Measurements from ENCODE around the gene RSPH1. TPM values are rescaled to one million over a fixed set of nuclear protein-coding genes. Genes with fewer than 3 reads are reported as not detected.

RSPH1 gene
- total and polyA plus RNA-seq, 2 of the 8 experiments (the other 6 are each of a cell fraction or from before 2014, with no cell fraction given), result 0.24 TPM; not detected in 1

DNA sequence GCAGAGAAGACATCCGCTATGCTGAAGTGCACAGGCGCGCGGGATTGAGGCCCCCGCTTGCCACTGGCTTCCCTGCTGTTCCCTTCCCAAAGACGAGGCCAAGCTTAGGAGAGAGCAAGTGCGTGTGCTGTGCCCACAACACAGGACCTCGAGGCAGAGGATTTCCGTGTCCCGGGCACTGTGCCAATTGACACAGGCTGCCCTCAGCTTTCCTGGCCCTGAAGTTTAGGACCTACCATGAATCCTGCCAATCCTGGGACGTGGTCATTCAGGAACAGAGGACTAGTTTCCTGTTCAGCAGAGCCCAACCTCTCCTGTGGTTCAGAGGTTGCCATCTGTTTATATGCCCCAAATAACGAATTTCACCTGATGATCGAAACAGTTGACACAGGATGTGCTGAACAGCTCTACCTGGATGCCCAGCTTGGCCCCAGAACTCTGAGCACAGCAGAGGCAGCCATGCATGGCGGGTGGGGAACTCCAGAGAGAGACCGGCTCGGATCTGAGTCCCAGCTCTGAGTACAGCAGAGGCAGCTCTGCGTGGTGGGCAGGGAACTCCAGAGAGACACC, 39.7 kb upstream of the RSPH1 start:
- WGBS, 2 experiments (ENCODE audit: extremely low coverage in 1 of 2, insufficient coverage in 1 of 2, insufficient read length in 1 of 2, insufficient replicate concordance in 2 of 2, low coverage in 1 of 2, low lambda C conversion rate in 2 of 2, missing lambda C conversion rate in 1 of 2), result 91% methylated on average over 17 of the region's 17 CpGs; no CpG with 5 or more reads in 1 of the 2 experiments
- ChIA-PET CTCF (ENCODE audit: partially characterized antibody) (interaction anchor here (0.6 to 4.3 kb wide), 14 partner anchors 8 to 1052 kb away, joined by 3 to 19 read pairs (median 4); no protein-coding TSS in a partner anchor), POLR2A (ENCODE audit: partially characterized antibody) (no interaction called here)
- H3K79me1 ChIP-seq (ENCODE audit: low read depth, low read length), result no peaks in the 10 kb centered on the region; the same call in 1 of the 2 replicates
- no peaks in the 10 kb centered on the region; a peak in 1 of 4 replicates for H3K79me2 ChIP-seq (ENCODE audit: control insufficient read depth in 1 of 2, insufficient read depth in 2 of 2, low read length in 2 of 2)
- no peak overlapping the region for H4K91ac ChIP-seq (replicated peaks; ENCODE audit: insufficient read length, low read length)
- H3K56ac ChIP-seq (replicated peaks; ENCODE audit: insufficient read length, low read depth, low read length), result no peak overlapping the region
- no peak overlapping the region; the same call in 1 of the 2 replicates for H2BK5ac ChIP-seq (ENCODE audit: low read depth, low read length)
- no peak overlapping the region for H3K4me2 ChIP-seq (ENCODE audit: insufficient read depth in 1 of 2, low read depth in 2 of 2, low read length in 2 of 2)
- peaks cover 2 to 5% of the 10 kb centered on the region in 2 experiments for H4K20me1 ChIP-seq (replicated peaks in 1 of 2; ENCODE audit: control insufficient read depth in 1 of 2, insufficient read depth in 2 of 2, low read length in 2 of 2)
- no peak overlapping the region for H3K27ac ChIP-seq (ENCODE audit: low read depth, low read length)
- H3K9me3 ChIP-seq (ENCODE audit: insufficient read depth in 2 of 2, low read depth in 1 of 2, low read length in 1 of 2), result no peaks in the 10 kb centered on the region
- H3K14ac ChIP-seq (ENCODE audit: insufficient read length), result no peak overlapping the region
- no peak overlapping the region for H3K23ac ChIP-seq (ENCODE audit: insufficient read length)
- no peak overlapping the region for H2BK15ac ChIP-seq (ENCODE audit: low read length)
- H2AK5ac ChIP-seq (ENCODE audit: low read depth, low read length), result no peak overlapping the region
- no peak overlapping the region for H2BK20ac ChIP-seq (ENCODE audit: low read length)
- DNase-seq (ENCODE audit: low read depth in 1 of 2, low spot score in 2 of 2) (no peak), FAIRE-seq (no peak)
- peaks cover 0 to 6% (median under 1%) of the 10 kb centered on the region in 4 experiments; a peak in 4 of 8 replicates for H3K36me3 ChIP-seq (ENCODE audit: control insufficient read depth in 2 of 4, insufficient read depth in 4 of 4, low read length in 3 of 4)
- H4K5ac ChIP-seq (ENCODE audit: insufficient read length, low read depth, low read length), result no peak overlapping the region
- H4K8ac ChIP-seq (ENCODE audit: extremely low read depth, insufficient read depth, low read length), result no peak overlapping the region
- no peaks in the 10 kb centered on the region for H3K23me2 ChIP-seq (ENCODE audit: low read depth, low read length)
- H3K4me1 ChIP-seq (replicated peaks in 1 of 4; ENCODE audit: control insufficient read depth in 3 of 4, insufficient read depth in 4 of 4, low read length in 3 of 4), result peaks cover 0 to 6% (median 1%) of the 10 kb centered on the region in 4 experiments; a peak in 1 of 7 replicates
- no peak overlapping the region for H3K9ac ChIP-seq (replicated peaks in 1 of 4; ENCODE audit: extremely low read depth in 1 of 4, low read depth in 3 of 4, low read length in 3 of 4)
- no peak overlapping the region for H3K4me3 ChIP-seq (ENCODE audit: extremely low read depth in 1 of 4, insufficient read depth in 2 of 4, low read depth in 3 of 4, low read length in 4 of 4)
- no peak overlapping the region for H3K18ac ChIP-seq (ENCODE audit: extremely low read depth, low read length)
- H3K27me3 ChIP-seq (replicated peaks in 1 of 4; ENCODE audit: control insufficient read depth in 3 of 4, extremely low read depth in 1 of 4, insufficient read depth in 3 of 4, low read length in 3 of 4), result no peaks in the 10 kb centered on the region
- no peak overlapping the region for H2BK12ac ChIP-seq (ENCODE audit: low read depth, low read length)
- H2BK120ac ChIP-seq (replicated peaks; ENCODE audit: low read depth, low read length), result no peak overlapping the region
- no peak overlapping the region for H3K4ac ChIP-seq (replicated peaks; ENCODE audit: insufficient read length, low read depth, low read length)
- H2AFZ ChIP-seq (ENCODE audit: low read length), result no peak overlapping the region
- TF ChIP-seq, protein P1, sequence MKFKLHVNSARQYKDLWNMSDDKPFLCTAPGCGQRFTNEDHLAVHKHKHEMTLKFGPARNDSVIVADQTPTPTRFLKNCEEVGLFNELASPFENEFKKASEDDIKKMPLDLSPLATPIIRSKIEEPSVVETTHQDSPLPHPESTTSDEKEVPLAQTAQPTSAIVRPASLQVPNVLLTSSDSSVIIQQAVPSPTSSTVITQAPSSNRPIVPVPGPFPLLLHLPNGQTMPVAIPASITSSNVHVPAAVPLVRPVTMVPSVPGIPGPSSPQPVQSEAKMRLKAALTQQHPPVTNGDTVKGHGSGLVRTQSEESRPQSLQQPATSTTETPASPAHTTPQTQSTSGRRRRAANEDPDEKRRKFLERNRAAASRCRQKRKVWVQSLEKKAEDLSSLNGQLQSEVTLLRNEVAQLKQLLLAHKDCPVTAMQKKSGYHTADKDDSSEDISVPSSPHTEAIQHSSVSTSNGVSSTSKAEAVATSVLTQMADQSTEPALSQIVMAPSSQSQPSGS (IDR thresholded peaks at IDR 0.05; ENCODE audit: low read length), result no peak
- TF ChIP-seq SIX5 (IDR thresholded peaks at IDR 0.05; ENCODE audit: low read depth, low read length) (no peak), MAFK (IDR thresholded peaks at IDR 0.05; ENCODE audit: low read depth, low read length) (no peak), TAF1 (IDR thresholded peaks at IDR 0.05; ENCODE audit: low read depth, low read length) (no peak), CREB1 (IDR thresholded peaks at IDR 0.05) (no peak), CTBP2 (IDR thresholded peaks at IDR 0.05; ENCODE audit: borderline replicate concordance, insufficient read depth, insufficient read length, low read length) (no peak), GTF2F1 (IDR thresholded peaks at IDR 0.05; ENCODE audit: borderline replicate concordance, low read depth, low read length) (no peak), BRCA1 (IDR thresholded peaks at IDR 0.05; ENCODE audit: low read depth, low read length) (no peak), KDM4A (IDR thresholded peaks at IDR 0.05; ENCODE audit: low read depth, low read length, severe bottlenecking) (no peak), KDM5A (IDR thresholded peaks at IDR 0.05; ENCODE audit: low read length) (no peak), NANOG (IDR thresholded peaks at IDR 0.05; ENCODE audit: insufficient read depth, low read depth, low read length, poor library complexity, severe bottlenecking) (no peak), EZH2 (IDR thresholded peaks at IDR 0.05; ENCODE audit: low read depth, low read length, severe bottlenecking) (no peak)

All from H1 (cell line).